Omental fat pad (tissue), 4 donors: ENCODE results near the gene BCL11B. TPM values are rescaled to one million over a fixed set of nuclear protein-coding genes. Genes with fewer than 3 reads are reported as not detected.

ENCODE experiments used
- ATAC-seq: fragments of 150-250 bp; one replicate; pipeline ENCODE4 v1.9.1; 2016; ENCODE audit warnings: mild to moderate bottlenecking, moderate library complexity; ENCODE audit not compliant: low FRiP score
- DNase-seq: peaks from one replicate; pipeline ENCODE4 v3.0.0-alpha.2; 2019; ENCODE audit warnings: low spot score
- total RNA-seq, 4 donors: library from RNA; depleted of rRNA; stranded (reverse); fragments of >200 nt; gene quantifications; one replicate each; pipeline ENCODE4 v1.1.0, GENCODE V29; 2016
- TF ChIP-seq, protein P1 (sequence below), 3 donors: fragments of 450-650 bp; IDR thresholded peaks; one replicate each; pipeline ENCODE4 v1.5.1; 2016 to 2017; ENCODE audit warnings: antibody characterized with exemption in 3 of 3, mild to moderate bottlenecking in 3 of 3, moderate library complexity in 2 of 3

The BCL11B gene
- total RNA-seq, 4 donors from 2014 or later = 0.56 to 2.0 (median 0.77) TPM

DNA sequence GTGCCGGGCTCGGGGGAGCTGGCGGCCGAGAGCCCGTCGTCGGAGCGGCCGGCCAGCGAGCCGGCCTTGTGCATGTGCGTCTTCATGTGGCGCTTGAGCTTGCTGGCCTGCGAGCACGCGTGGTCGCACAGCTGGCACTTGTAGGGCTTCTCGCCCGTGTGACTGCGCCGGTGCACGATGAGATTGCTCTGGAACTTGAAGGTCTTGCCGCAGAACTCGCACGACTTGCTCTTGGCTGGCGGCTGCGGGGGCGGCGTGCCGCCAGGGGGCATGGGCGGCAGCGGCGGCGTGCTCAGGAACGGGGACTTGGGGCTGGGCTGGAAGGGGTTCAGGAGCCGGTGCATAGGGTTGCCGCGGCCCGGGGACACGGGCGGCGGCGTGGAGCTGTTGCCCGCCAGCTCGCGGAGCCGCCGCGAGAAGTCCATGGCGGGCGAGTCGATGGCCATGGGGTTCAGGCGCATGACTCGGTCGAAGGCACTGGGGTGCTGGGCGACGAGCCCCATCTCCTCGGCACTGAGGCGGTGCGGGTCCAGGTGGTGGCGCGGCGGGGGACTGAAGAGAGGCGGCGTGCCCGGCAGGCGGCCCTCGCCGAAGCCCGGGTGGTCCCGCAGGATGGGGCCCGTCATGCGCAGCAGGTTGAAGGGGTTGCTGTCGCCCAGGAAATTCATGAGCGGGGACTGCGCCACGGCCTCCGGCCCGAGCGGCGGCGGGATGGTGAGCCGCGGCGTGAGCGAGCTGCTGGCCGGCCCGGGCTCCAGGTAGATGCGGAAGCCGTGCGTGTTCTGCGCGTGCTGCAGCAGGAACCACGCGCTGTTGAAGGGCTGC is 96.5 kb downstream of the BCL11B start:
- no peak for DNase-seq
- TF ChIP-seq, protein P1, sequence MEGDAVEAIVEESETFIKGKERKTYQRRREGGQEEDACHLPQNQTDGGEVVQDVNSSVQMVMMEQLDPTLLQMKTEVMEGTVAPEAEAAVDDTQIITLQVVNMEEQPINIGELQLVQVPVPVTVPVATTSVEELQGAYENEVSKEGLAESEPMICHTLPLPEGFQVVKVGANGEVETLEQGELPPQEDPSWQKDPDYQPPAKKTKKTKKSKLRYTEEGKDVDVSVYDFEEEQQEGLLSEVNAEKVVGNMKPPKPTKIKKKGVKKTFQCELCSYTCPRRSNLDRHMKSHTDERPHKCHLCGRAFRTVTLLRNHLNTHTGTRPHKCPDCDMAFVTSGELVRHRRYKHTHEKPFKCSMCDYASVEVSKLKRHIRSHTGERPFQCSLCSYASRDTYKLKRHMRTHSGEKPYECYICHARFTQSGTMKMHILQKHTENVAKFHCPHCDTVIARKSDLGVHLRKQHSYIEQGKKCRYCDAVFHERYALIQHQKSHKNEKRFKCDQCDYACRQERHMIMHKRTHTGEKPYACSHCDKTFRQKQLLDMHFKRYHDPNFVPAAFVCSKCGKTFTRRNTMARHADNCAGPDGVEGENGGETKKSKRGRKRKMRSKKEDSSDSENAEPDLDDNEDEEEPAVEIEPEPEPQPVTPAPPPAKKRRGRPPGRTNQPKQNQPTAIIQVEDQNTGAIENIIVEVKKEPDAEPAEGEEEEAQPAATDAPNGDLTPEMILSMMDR (IDR thresholded peaks at IDR 0.05) = no peak
- ATAC-seq = peak; percentile 8

GRCh38 chr14:99174770-99175319 is 97.2 kb downstream of the BCL11B start:
- DNase-seq (no peak), ATAC-seq (no peak)
- TF ChIP-seq, protein P1 (IDR thresholded peaks at IDR 0.05) = no peak

GRCh38 chr14:99174081-99174769 is 97.8 kb downstream of the BCL11B start:
- ATAC-seq (no peak), DNase-seq (no peak)
- TF ChIP-seq, protein P1 (IDR thresholded peaks at IDR 0.05) = no peak

DNA sequence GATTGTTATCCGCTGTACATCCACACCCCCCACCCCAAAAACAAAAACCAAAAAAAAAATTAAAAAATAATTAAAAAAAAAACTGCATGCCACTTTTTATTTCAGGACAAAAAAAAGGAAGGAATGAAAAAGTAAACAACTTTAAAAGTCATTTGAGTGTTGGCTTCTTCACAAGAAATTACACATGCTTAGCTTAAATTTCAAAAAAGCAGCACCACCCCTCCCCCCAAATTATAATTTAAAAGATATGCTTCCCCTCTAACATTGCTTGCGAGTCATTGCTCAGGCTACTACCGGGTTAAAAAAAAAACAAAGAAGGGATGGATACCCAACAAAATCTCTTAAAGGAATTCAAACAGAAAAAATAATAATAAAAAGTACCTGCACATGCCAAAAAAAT is 98.5 kb downstream of the BCL11B start:
- no peak for DNase-seq
- no peak for ATAC-seq
- TF ChIP-seq, protein P1 (IDR thresholded peaks at IDR 0.05) = no peak

DNA sequence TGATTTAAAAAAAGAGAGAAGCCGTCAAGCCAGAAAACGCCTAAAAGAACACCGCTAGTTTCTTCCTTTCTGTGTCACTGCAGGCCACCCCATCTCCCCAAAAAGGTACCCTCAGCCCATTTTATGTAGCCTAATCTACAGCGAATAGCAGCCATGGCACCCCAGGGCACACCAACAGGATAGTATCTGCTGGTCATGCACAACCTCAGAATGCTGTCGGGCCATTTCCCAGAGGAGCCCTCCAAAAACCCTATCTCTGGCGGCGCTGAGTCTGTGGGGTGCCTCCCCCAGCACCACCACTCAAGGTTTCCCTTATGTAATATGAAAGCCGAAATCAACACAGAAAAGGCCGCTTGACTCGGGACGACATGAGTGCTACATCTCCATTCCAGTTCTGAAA is 98.9 kb downstream of the BCL11B start:
- DNase-seq (no peak), ATAC-seq (no peak)
- TF ChIP-seq, protein P1 (IDR thresholded peaks at IDR 0.05) = no peak

DNA sequence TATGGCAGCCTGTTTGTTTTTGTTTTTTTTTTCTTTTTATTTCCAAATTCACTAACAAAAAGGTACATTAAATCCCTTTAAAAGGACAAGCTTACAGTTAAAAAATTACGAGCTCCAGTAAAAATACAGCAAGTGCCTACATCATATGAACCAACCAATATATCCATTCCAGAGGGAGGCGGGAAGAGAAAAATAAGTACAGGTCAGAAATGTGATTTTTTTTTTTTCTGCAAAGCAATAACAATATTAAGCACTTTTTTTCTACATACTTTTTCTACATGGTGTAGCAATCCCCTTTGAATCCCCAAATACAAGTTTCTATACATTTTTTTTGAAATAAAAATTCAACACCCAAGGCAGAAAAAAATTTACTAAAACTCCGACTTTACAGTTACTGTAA is 100.6 kb downstream of the BCL11B start:
- TF ChIP-seq, protein P1 (IDR thresholded peaks at IDR 0.05) = no peak
- DNase-seq = no peak
- no peak for ATAC-seq
